ENCODE results near the gene TNPO3.
"Not testable (repeated sequence)": the region's sequence is repeated elsewhere in the genome, so short reads cannot be mapped to it uniquely, and the experiment has no call there.

Gene TNPO3

GRCh38 chr7:128918016-128918665, 136.8 kb downstream of the TNPO3 start:
- no peak for DNase-seq

GRCh38 chr7:128917122-128917521, 137.8 kb downstream of the TNPO3 start:
- DNase-seq, result no peak

DNA sequence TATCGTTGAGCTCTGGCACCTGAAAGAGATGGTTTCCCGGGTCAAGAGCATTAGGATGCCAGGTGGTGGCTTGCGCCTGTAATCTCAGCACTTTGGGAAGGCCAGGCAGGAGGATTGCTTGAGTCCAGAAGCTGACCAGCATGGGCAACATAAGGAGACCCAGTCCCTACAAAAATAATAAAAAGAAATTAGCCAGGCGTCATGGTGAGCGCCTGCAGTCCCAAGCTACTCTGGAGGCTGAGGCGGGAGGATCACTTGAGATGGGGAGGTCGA, 138.3 kb downstream of the TNPO3 start:
- no peak for DNase-seq

DNA sequence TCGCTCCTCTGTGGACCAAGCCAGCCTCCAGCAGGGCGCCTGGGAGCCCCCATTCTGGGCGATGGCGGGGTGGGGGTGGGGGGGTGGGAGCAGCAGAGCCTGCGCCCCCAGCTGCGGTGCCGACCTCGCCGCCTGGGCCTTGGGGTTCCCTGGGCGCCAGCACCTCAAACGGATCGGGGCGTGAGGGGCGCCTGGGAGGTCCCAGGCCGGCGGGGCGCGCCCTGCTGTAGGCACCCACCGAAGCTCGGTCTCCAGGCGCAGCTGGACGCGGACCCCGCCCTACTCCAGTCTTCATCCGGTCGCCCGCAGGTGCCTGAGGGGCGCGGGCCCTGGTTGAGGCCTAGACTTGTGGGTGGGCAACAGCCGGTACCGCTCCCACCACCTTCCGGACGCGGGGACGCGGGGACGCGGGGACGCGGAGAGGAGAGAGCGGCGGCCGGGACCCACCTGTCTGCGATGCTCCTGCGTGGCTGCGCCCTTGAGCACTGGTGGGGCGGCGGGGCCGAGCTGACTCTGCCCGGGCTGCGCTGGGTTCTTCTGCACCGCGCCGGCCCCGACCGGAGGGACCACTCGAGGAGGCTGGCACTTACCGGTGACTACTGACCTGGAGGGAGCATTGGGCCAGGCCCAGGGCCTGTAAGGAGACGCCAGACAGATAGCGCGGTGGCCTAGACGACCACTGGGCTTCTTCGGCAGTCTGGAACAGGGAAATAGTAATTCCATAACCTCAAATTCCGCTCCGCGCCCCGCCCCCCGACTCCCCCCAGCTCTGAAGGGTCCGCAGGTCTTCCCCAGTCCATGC, 138.9 kb downstream of the TNPO3 start:
- no peak for DNase-seq

DNA sequence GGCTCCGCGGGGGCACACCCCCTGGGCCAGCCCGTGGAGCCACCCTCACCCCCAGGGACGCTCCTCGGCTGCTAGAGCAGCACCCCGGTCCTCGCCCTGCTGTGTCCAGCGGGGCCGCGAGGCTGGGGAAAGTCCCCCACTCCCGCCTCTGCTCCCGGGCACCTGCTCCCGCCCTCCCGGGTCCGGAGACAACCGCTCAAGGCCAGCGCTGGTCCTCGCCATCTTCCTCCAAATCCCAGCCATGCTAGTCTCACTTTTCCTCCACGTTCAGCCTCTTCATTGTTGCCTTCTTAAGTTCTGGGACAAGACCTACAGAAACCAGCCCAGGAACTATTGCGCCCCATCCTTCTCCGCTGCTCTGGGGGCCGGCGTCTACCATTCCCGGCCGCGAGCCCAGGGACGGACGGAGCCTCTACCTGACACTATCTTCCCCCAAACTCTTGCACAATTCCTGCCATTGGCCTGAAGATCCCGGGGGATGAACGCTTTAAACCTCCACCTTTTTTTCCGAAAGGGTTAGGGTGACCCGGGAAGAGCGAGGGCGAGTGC, 139.6 kb downstream of the TNPO3 start:
- no peak for DNase-seq

- no peak for DNase-seq
These were observed 140.3 kb downstream of the TNPO3 start for GRCh38 chr7:128914566-128915151.

DNA sequence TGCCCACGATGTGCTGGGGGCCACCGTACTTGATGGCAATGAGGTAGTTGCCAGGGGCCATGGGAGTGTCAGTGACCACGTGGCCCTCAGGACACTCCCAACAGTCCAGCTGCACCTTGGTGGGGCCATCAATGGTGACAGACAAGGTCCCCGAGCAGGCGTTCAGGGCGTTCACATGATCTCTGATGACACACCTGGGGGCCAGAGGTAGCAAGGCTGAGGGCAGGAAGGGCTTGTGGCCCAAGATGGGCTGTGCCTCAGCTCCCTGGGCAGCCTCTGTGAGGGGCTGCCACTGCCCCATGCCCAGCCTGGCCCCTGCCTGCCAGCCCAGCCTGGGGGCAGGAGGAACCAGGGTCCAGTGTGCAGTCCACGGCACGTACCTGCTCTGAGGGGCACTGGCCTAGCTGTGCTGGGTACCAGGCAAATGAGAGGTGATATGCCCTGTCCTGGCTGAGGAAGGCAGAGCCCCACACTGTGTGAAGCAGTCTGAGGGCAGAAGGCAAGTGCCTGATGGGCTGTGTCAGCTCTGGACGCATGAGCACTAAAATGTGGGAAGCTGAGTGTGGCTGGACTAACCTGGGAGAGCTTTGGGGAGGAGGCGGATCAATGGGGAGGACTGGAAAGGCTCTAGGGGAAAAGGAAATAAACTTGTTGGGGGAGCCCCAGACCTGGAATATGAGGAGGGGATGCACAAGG, 140.9 kb downstream of the TNPO3 start:
- no peak for DNase-seq

DNA sequence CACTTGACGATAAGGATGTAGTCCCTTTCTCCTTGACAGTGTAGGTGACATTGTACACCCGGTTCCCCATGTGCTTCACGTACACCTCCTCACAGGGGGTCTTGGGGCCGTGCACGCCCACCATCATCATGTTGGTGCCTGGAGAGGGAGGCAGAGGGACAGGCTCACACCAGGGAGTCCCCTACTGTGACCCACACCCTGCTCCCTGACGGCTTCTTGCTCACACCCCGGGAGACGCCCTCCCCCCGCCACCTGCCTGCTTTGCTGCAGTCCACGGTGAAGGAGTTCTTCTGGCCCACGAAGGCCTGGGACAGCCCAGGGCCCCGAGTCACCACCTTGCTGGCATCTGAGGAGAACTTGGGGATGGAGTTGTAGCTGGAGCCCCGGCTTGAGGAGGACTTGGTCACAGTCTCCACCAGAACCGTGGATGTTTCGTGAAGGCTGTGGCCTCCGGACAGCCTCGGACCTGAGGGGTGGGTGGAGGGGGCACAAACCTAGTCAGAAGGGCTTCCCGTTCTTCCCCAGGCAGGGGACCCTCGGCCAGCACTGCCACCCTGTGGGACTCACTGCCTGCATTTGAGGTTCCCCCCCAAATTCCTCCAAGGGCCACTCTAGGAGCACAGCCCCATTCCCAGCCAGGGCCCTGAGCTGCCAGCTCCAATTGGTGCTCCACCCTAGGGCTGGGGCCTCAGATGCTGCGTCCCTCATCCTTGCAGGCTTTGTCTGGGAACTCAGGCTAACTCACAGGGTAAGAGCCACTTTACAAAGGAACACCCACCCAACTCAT, 142.0 kb downstream of the TNPO3 start:
- not testable (repeated sequence) for DNase-seq

DNA sequence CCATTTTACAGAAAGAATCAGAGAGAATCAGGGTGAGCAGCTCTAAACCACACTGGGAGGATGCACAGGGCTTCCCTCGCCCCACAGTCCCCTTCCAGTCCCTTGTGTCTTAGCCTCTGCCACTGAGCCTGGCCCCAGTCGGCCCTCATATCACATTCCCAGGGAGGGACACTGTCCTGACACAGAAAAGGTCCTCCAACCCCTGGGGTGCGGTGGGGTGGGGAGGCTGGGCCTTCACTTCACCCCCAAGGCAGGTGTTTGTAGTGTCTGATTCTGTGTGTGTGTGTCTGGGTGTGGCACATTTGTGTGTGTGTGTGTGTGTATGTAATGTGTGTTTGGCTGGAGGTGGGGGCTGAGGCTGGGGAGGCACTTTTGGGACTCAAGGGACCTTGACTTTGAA, 142.6 kb downstream of the TNPO3 start:
- peak; percentile 9 for DNase-seq

DNA sequence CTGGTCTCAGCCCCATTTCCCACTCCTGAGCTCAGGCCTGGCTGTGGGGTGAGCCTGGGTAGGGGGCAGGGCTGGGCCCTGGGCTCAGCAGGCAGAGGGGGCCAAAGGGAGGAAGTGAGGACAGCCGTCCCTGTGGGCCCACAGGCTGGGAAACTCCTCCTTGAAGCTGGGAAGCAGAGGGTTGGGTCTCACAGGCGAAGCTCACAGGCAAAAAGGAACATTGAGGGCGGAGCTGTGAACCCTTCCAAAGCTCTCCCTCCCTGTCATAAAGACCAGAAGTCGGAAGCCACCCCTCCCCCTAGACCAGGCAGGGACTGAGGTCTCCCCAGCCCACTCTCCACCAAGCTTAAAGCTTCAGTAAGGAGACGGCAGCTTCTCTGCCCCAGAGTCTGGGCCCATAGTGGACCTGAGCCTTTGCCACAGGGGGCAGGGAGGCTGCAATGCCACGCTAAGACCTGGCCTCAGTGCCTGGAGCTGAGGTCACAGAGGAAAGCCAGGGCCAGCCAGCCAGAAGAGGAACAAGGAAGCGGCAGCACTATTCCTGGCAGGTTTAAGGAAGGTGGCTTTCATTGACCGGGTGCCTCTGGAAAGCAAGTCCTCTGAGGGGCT, 143.4 kb downstream of the TNPO3 start:
- peak; percentile 67 for DNase-seq

GRCh38 chr7:128910569-128910945, 144.4 kb downstream of the TNPO3 start, which contains the start of gene KCP:
Gene KCP (minus strand): TSS chr7:128910709. CDS start chr7:128910676, 33 bp downstream.
- DNase-seq, result peak; percentile 18

DNA sequence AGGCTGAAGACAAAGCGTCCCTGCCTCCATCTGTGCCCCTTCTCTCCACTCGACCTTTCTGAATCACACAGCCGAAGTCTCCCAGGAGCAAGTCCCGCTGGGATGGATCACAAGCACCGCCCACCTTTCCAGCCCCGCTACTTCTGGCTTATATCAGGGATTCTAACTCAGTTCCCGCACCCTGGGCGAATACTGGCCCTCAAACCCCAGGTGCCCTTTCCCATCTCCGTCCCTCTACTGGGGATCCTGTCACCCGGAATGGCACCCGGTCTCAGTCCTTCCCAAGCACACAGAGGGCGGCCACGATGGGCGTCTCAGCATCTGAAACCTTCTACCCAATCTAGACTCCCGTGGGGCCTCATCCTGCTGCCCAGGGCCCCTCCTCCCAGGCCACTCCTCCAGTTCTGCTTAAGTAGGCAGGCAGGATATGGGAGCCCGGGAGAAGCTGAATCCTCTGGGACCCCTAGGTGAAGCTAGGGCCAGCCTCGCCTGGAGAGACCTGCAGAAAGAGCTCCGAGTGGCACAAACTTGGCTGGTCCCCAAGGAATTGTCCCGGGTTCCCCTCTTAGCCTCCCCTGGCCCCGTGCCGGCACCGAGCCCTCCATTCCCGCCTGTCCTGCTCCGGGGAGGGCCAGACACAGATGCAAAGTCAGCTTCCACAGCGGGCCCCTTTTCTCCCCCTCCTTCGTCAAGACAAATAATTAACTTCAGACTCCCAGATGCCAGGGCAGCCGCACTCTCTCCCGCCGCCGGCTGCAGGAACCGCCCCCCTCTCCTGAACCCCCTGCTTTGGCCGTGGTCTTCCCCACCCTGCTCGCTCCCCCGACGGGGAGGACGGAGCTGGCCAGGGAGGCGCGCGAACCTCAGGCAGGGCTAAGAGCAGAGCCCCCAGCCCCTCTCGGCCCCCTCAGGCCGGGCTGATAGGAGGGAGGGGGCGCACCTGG, 145.0 kb downstream of the TNPO3 start:
- DNase-seq, result no peak

DNA sequence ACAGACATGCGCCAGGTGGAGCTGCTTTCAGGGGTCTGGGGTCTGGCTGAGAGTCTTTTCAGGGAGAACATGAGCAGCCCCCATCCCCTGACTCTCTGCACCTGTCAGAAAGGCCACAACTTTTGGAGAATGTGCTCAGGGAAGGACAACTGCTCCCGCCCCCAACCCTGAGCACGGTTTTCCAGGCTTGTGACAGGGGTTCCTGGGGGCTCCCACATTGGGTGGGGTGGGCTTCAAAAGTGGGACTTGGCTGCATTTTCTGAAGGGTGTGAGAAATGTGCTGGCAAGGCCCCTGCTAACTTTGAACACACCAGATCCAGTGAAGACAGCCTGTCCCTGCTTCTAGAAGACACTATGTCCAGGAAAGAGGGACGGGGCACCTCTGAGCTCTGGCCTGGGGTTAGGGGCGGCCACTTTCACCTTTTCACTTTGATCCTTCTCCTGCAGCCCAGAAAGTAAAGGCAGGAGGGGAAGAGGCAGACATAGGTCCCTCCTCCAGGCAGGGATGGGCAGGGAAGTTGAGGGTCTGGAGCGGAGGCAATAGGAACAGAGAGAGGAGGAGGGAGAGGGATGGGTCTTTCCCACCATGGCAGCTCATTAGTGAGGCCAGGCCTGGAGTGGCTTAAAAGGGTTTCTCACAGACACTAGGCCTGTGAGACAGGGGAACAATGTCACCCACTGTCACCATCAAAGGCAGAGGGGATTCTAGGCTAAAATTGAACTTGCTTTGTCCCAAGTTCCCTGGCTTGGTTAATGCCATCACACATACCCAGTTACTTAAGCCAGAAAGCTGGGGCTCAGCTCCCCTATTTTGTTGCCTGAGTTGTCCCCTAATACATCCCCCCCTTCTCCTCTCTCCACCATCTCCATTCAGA, 145.9 kb downstream of the TNPO3 start:
- DNase-seq, result no peak

DNA sequence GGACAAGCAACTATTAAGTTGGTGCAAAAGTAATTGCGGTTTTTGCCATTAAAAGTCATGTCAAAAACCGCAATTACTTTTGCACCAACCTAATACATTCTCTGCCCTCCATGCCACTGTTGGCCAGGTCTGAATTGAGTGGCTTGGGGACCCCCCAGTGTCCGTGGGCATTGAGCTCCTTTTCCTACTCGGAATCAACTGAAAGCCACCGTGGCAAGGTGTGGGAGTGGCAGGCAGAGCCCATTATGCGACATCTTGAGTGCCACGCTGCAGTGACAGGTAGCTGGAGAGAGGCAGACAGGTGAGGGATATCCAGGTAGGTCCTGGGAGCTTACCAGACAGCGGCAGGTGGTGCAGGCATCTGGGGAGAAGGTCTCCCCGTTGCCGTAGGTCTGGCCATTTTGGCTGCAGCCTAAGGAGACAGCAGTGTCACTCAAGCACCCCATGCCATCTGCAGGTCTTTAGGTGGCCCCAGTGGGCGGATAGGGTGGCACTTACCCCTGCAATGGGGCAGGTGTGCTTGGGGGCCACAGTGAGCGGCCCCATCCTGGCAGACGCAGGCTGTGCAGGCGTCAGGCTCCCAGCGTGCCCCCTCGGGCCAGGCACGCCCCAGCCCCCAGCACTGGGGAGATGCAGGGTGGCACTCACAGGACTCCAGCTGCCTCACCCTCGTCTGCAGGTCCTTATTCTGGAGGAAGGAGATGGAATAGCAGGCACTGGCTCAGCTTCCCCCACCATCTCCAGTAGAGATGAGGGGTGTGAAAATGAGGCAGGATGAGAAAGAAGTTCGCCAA, 147.9 kb downstream of the TNPO3 start:
- DNase-seq, result peak; percentile 11

GRCh38 chr7:128906001-128906765, 148.7 kb downstream of the TNPO3 start:
- DNase-seq, result no peak

- DNase-seq, result peak; percentile 13
These were observed 150.3 kb downstream of the TNPO3 start for GRCh38 chr7:128904381-128905197.

Measured in femur (tissue), 1 donor.